WTC11 (cell line): Measurements from ENCODE around the gene SLC24A3. TPM values are rescaled to one million over a fixed set of nuclear protein-coding genes. Genes with fewer than 3 reads are reported as not detected.

Experiments used
- ATAC-seq: fragments of 200-7000 bp; cut with Tn5 transposase; 2 replicates; pipeline ENCODE4 v1.10.0; 2021; ENCODE audit warnings: mild to moderate bottlenecking, moderate library complexity
- CTCF ChIA-PET: fragments of 300-600 bp; sonication (Branson Sonifier 250); formaldehyde crosslinking; loops from one replicate; lab custom pipeline; 2021; ENCODE audit warnings: antibody characterized with exemption; lab: Charles Lee
- POLR2A ChIA-PET: fragments of 350-600 bp; sonication (Branson Sonifier 250); formaldehyde crosslinking; loops from one replicate; lab custom pipeline; 2021; ENCODE audit warnings: antibody characterized with exemption; lab: Charles Lee
- DNase-seq: peaks from one replicate; pipeline ENCODE4 v3.0.0; 2021; ENCODE audit warnings: low spot score
- H3K27ac Mint-ChIP-seq: 2 replicates; pipeline ENCODE4 v1.8.0; 2021; ENCODE audit warnings: mixed read lengths
- H3K27me3 Mint-ChIP-seq: 2 replicates; pipeline ENCODE4 v1.8.0; 2021; ENCODE audit warnings: low read depth, mild to moderate bottlenecking, moderate library complexity, mixed read lengths
- H3K36me3 Mint-ChIP-seq: 2 replicates; pipeline ENCODE4 v1.8.0; 2021; ENCODE audit warnings: mixed read lengths
- H3K4me1 Mint-ChIP-seq: 2 replicates; pipeline ENCODE4 v1.8.0; 2022; ENCODE audit warnings: mixed read lengths
- H3K4me3 Mint-ChIP-seq: 2 replicates; pipeline ENCODE4 v1.8.0; 2021; ENCODE audit warnings: mild to moderate bottlenecking, moderate library complexity, mixed read lengths
- H3K9me3 Mint-ChIP-seq: 2 replicates; pipeline ENCODE4 v1.8.0; 2021; ENCODE audit warnings: mixed read lengths
- CDX4 ChIP-seq: fragments of 250-450 bp; sonication (Bioruptor Pico); IDR thresholded peaks from 2 replicates; pipeline ENCODE4 v1.9.0; 2021; ENCODE audit warnings: moderate library complexity, mild to moderate bottlenecking, inconsistent platforms, borderline replicate concordance
- CREM ChIP-seq: sonication (generic); formaldehyde crosslinking; IDR thresholded peaks from 2 replicates; pipeline ENCODE4 v1.8.1; 2022; ENCODE audit warnings: mild to moderate bottlenecking, missing genetic modification reagents, moderate library complexity
- ERG ChIP-seq: fragments of 250-450 bp; sonication (Bioruptor Pico); IDR thresholded peaks from 2 replicates; pipeline ENCODE4 v1.8.0; 2021; ENCODE audit warnings: mild to moderate bottlenecking
- ETV6 ChIP-seq: sonication (generic); formaldehyde crosslinking; IDR thresholded peaks from 2 replicates; pipeline ENCODE4 v1.8.1; 2022; ENCODE audit warnings: mild to moderate bottlenecking, missing genetic modification reagents
- GRHL2 ChIP-seq: fragments of 250-450 bp; sonication (Bioruptor Pico); IDR thresholded peaks from 2 replicates; pipeline ENCODE4 v1.8.0; 2022; ENCODE audit warnings: mild to moderate bottlenecking, moderate library complexity; ENCODE audit not compliant: insufficient replicate concordance, severe bottlenecking
- JAZF1 ChIP-seq: fragments of 250-450 bp; sonication (Bioruptor Pico); IDR thresholded peaks from 2 replicates; pipeline ENCODE4 v1.9.0; 2021; ENCODE audit warnings: moderate library complexity, mild to moderate bottlenecking, inconsistent platforms
- MLX ChIP-seq: sonication (generic); formaldehyde crosslinking; IDR thresholded peaks from 2 replicates; pipeline ENCODE4 v1.8.1; 2023; ENCODE audit warnings: mild to moderate bottlenecking, missing genetic modification reagents, moderate library complexity
- NR3C1 ChIP-seq: sonication (generic); formaldehyde crosslinking; conservative IDR thresholded peaks from 2 replicates; pipeline ENCODE4 v1.8.1; 2023; ENCODE audit warnings: low read depth, mild to moderate bottlenecking, missing genetic modification reagents
- PRRX2 ChIP-seq: fragments of 250-450 bp; sonication (Bioruptor Pico); IDR thresholded peaks from 2 replicates; pipeline ENCODE4 v1.8.0; 2021; ENCODE audit warnings: mild to moderate bottlenecking
- RELA ChIP-seq: sonication (generic); formaldehyde crosslinking; IDR thresholded peaks from 2 replicates; pipeline ENCODE4 v1.8.1; 2022; ENCODE audit warnings: missing genetic modification reagents, mild to moderate bottlenecking, borderline replicate concordance
- SMAD3 ChIP-seq: sonication (generic); formaldehyde crosslinking; IDR thresholded peaks from 2 replicates; pipeline ENCODE4 v1.8.0; 2022; ENCODE audit warnings: missing genetic modification reagents, mild to moderate bottlenecking, borderline replicate concordance
- SMAD4 ChIP-seq: sonication (generic); formaldehyde crosslinking; IDR thresholded peaks from 2 replicates; pipeline ENCODE4 v1.8.0; 2022; ENCODE audit warnings: mild to moderate bottlenecking, missing genetic modification reagents
- SP1 ChIP-seq: sonication (generic); formaldehyde crosslinking; conservative IDR thresholded peaks from 2 replicates; pipeline ENCODE4 v1.8.1; 2022; ENCODE audit warnings: missing genetic modification reagents
- TEAD1 ChIP-seq: sonication (generic); formaldehyde crosslinking; IDR thresholded peaks from 2 replicates; pipeline ENCODE4 v1.8.0; 2022; ENCODE audit warnings: mild to moderate bottlenecking, missing genetic modification reagents
- TEAD4 ChIP-seq: sonication (generic); formaldehyde crosslinking; IDR thresholded peaks from 2 replicates; pipeline ENCODE4 v1.8.0; 2022; ENCODE audit warnings: mild to moderate bottlenecking, missing genetic modification reagents
- ZBTB43 ChIP-seq: sonication (generic); formaldehyde crosslinking; IDR thresholded peaks from 2 replicates; pipeline ENCODE4 v1.8.1; 2023; ENCODE audit warnings: mild to moderate bottlenecking, missing genetic modification reagents
- ZNF138 ChIP-seq: sonication (generic); formaldehyde crosslinking; conservative IDR thresholded peaks from 2 replicates; pipeline ENCODE4 v1.8.1; 2022; ENCODE audit warnings: mild to moderate bottlenecking, moderate library complexity, missing genetic modification reagents
- ZNF512 ChIP-seq: sonication (generic); formaldehyde crosslinking; IDR thresholded peaks from 2 replicates; pipeline ENCODE4 v1.8.1; 2022; ENCODE audit warnings: missing genetic modification reagents, borderline replicate concordance
- ZNF532 ChIP-seq: fragments of 250-450 bp; sonication (Bioruptor Pico); IDR thresholded peaks from 2 replicates; pipeline ENCODE4 v1.9.0; 2021; ENCODE audit warnings: mild to moderate bottlenecking, borderline replicate concordance
- total RNA-seq: library from RNA; stranded (reverse); gene quantifications from 3 replicates; pipeline ENCODE4 v1.2.3, GENCODE V29; 2021

Gene SLC24A3
- total RNA-seq, 1 experiment from 2014 or later = 5.7 TPM

GRCh38 chr20:19253916-19254820 lies 41.7 kb downstream of the SLC24A3 start (continued):
- TF ChIP-seq ZNF532 (CRISPR knock-in tag) (no peak), MLX (no peak)

DNA sequence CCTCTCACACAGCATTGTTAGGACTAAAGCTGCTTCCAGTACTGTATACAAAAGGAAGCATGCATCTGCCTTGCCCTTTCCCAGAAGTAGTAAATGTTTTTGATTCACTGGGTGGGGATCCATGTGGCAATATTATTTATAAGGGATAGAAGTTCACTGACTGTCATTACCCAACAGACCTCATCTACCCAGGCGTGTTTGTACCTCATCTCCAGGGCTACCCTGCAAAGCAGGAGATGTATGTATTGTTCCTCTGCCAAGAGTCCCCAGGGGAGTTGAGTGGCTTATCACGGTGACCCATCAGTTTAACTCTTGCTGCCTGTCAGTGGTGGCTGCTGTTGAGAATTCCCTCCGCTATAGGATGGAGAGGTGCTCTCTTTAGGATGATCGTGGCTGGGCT lies 42.5 kb downstream of the SLC24A3 start:
- Mint-ChIP-seq H3K27me3 (no peaks in the 10 kb centered on the region), H3K9me3 (peaks cover 10% of the 10 kb centered on the region), H3K4me3 (no peak overlapping the region), H3K36me3 (no peaks in the 10 kb centered on the region), H3K4me1 (peaks cover 14% of the 10 kb centered on the region), H3K27ac (no peak overlapping the region)
- no peak for ATAC-seq
- ChIA-PET POLR2A (no interaction called here), CTCF (no interaction called here)
- no peak for DNase-seq
- TF ChIP-seq ETV6 (CRISPR knock-in tag) = no peak
- no peak for TF ChIP-seq ZNF138 (CRISPR knock-in tag)
- TF ChIP-seq CREM (CRISPR knock-in tag) = no peak
- TF ChIP-seq, all 79 proteins: peak for 0

- ATAC-seq (no peak), DNase-seq (no peak)
- Mint-ChIP-seq H3K4me3 (no peak overlapping the region), H3K27me3 (no peaks in the 10 kb centered on the region), H3K9me3 (peaks cover 4% of the 10 kb centered on the region; the same call in 1 of the 2 replicates), H3K27ac (no peak overlapping the region), H3K36me3 (no peaks in the 10 kb centered on the region)
- CTCF ChIA-PET = interaction anchor here (1.5 kb wide), 1 partner anchor 182 kb away, joined by 3 read pairs; no protein-coding TSS in a partner anchor
- POLR2A ChIA-PET = no interaction called here
- no peak for TF ChIP-seq SP1
- no peak for TF ChIP-seq ZNF512
- TF ChIP-seq SMAD4 (CRISPR knock-in tag) = no peak
- no peak for TF ChIP-seq SMAD3
- no peak for TF ChIP-seq CDX4 (CRISPR knock-in tag)
- no peak for TF ChIP-seq ERG
- TF ChIP-seq NR3C1 (CRISPR knock-in tag) = no peak
- no peak for TF ChIP-seq JAZF1 (CRISPR knock-in tag)
- TF ChIP-seq TEAD1 = no peak
- no peak for TF ChIP-seq TEAD4 (CRISPR knock-in tag)
- no peak for TF ChIP-seq ZBTB43 (CRISPR knock-in tag)
- TF ChIP-seq GRHL2 (CRISPR knock-in tag) = no peak
- no peak for TF ChIP-seq RELA (CRISPR knock-in tag)
- TF ChIP-seq PRRX2 (CRISPR knock-in tag) = no peak
- TF ChIP-seq, all 79 proteins: peak for 0
- H3K4me1 Mint-ChIP-seq = peaks cover 14% of the 10 kb centered on the region
Observed at GRCh38 chr20:19256085-19256484, 43.6 kb downstream of the SLC24A3 start.
